Measurements from ENCODE around the gene LUZP1.
"Not testable (repeated sequence)": the region's sequence is repeated elsewhere in the genome, so short reads cannot be mapped to it uniquely, and the experiment has no call there.

Gene LUZP1

DNA sequence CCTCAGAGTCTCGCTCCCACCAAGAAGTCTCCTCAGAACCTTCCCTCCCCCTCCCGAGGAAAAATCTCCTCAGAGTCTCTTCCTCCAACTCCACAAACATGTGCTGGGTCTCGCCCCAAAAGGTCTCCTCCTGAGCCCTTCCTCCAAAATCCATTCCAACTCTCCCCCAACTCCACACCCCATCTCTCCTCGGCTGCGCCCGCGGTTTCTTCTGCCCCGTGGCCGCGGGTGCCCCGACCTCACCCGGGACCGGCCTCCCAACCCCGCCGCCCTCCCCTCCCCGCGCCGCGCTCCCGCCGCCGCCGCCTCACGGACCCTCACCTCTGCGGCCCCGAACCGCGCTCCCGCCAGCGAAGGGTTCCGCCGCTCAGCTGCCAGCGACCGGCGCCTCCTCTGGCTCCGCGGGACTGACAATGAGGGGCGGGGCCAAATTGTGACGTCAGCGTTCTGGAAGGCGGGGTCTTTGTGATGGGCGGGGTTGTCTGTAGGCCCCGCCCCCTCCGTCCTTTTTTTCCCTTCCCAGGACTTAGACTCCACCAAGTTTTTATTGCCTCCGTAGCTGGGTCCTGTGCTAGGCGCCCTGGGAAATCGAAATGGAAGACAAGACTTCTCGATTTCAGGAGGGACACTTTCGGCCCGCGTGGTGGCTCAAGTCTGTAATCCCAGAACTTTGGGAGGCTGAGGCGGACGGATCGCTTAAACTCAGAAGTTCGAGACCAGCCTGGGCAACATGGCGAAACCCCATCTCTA is at the start of gene LUZP1:
Gene LUZP1 (minus strand): TSS at position 412 of the 750 bp plus-strand sequence.
- DNase-seq, result peak; percentile 57

DNA sequence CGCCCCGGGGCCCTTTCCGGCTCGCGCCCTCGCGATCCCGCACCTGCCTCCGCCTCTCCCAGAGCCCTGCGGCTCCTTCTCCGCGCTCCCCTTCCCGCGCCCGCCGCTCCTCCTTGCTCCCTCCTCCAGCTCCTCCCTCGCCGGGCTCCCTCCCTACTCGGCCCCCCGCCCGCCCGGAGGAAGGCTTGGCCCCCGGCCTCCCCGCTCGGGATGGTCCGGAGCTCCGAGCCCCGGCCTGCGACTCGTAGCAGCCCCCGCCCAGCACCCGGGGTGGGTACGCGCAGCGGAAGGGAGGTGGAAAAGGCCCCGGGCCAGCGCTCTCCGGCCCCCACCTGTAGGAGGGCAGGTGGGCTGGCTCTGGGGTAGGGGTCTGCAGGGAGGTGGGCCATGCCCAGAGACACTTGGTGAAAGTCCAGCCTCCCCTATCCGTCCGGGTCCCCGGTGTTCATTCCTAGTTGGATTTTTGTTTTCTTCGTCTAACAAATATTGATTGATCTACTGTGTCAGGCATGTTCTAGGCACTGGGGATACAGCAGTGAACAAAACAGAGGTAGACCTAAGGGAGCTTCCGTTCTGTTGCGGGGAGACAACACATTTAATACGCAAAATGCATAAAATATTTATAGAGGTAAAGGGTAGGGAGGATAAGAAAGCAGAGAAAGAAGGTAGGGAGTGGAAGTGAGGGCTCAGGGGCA is 48.9 kb upstream of the LUZP1 start, which contains the start of gene HTR1D:
Gene HTR1D (minus strand): TSS at position 82 of the 695 bp plus-strand sequence. CDS start 23,283 bp downstream, outside the sequence.
- peak; percentile 6 for DNase-seq

DNA sequence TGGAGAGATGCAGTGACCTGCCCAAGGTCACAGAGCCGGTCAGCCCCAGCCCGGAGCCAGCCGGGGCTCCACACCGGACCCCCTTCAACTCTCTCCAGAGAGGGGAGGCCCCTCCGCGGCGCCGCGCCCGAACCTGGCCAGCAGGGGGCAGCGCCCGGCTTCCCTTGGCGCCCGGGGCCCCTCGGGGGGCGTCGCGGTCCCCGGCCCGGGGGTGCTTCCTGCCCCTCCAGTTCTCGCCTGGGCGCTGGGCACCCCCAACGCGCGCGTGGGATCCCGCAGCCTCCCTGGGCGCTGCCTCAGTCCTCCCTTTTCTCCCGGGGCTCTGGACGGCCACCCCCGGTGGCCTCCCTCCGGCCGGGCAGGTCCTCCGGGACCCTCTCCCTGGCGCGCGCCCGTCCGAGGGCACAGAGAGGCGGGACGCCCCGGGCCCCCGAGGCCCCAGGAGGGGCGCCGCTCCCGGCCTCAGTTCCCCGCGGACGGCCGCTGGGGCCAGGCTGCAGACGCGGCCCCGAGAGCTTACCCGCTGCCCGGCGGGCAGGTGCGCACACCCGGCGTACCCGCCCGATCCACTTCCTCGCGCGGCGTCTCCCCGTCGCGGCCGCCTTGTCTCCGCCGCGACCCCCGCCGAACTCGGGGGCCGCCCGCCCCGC is 48.2 kb upstream of the LUZP1 start:
- peak; percentile 23 for DNase-seq

DNA sequence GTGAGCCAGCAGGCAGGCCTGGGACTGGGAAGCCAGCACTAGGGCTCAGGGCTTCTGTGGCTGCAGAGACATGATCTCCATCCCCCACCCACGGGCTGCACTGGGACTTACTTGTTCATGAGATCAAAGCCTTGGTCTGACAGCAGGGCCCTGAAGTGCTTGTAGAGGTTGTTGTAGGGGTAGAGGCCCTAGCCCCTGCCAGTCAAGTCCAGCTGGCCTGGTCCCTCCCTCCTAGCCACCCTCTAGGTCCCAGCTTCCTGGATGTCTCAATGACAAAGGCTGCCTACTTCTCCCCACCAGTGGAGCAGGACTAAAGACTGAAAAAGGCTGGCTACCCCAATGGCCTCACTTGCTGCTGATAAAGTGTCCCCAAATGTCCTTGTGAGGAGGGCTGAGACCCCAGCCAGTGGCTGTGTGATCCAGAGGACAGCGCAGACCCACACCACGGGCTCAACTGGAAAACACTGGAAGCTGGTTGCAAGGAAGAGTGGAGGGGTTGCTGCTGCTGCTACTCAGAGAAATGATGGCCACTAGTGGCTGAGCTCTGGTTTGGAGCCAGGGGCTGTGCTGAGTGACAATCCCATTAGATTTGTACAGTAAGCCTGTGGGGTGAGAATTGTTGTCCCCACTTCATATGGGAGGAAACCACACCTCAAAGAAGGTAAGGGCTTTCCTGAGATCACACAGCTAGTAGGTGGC is 47.2 kb upstream of the LUZP1 start:
- DNase-seq, result no peak

DNA sequence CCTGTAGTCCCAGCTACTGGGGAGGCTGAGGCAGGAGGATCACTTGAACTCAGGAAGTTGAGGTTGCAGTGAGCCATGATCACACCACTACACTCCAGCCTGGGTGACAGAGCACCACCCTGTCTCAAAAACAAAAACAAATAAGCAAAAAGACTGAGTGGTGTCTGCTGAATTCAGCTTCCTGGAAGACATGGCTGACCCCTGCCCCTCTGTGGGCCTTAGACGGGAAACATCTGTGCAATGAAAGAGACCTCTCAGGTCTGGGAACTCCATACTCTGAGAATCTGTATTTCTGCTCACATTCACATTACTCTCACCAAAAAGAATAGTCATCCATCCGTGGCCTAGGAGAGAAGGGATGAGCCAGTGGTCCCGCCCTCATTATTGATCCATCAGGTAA is 46.6 kb upstream of the LUZP1 start:
- no peak for DNase-seq

DNA sequence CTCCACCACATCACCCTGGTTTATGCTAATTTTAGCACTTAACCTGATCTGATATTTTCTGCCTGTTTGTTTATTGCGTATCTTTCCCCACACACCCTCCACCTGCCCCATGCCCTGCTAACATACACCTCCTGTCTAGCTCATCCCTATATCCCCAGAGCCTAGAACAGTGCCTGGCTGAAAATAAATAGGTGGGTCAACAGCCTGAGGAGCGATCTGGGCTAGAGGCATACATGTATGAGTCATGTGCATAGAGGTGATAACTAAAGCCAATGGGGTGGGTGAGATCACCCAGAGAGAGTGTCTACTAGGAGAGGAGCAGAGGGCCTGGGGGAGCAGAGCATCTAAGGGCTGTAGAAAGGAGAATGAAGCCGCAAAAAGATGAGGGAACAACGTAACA is 46.0 kb upstream of the LUZP1 start:
- no peak for DNase-seq

DNA sequence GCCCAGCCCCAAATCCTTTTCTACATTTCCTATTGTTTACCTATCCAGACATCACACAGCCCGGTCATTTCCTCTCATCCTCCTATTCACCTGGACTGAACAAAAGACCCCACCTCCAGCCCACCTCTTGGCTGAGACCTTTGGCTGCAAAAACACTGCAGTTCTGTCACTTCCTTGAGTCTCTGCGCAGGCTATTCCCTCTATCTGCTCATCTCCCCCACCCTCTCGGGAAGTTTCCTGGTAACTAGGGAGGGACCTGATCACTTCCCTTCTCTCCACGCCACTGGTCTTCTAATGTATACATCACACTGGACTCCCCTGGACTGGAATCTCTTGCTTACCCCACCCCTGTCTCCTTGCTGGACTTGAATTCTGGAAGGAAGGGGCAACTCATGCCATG is 43.3 kb upstream of the LUZP1 start:
- no peak for DNase-seq

DNA sequence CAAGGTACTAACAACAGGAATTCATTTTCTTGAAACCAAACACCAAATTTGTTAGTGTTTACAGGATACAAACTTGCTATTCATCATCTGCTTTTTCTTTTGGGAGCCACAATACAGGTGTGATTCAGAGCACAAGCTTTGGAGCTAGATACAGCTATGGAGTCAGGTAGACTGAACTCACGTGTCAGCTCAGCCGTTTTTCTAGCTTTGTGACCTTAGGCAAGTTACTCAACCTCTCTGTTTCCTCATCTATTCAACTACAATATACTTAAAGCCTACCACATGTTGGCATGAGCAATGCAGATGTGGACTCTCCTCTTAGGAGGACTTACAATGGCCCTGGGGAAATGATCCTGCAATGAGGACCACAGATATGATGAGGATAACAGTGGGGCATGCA is 42.3 kb upstream of the LUZP1 start:
- DNase-seq, result no peak

DNA sequence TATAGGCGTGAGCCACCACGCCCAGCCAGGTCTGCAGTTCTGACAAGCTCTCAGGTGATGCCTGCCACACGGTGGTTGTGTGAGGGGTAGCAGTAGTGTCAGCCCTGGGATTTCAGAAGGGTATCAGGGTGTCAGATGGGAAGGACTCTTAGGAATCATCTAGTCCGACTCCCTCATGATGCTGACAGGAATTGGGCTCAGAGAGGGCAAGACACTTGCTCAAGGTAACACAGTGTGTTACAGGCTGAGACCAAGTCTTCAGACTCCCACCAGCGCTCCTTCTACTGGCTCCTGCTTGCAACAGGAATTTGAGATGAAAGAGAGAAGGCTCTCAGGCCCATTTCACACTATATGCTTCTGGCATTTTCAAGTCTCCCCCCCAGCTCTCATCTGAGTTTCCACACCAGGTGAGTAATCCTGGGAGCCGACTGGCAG is 41.7 kb upstream of the LUZP1 start:
- DNase-seq, result no peak

DNA sequence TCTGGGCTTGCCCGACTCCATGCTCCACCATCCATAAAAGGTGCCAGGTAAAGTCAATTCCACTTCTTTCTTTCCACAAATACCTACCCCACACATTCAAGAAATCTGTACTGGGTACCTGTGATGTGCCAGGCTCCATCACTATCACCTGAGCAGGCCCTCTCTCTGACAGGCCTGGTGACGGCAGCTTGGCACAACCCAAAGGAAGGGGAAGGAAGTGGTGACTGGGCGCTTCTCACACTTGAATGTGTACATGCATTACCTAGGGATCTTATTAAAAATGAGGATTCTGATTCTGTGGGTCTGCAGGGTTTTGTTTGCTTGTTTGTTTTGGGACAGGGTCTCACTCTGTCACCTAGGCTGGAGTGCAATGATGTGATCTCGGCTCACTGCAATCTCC is 41.1 kb upstream of the LUZP1 start:
- no peak for DNase-seq

DNA sequence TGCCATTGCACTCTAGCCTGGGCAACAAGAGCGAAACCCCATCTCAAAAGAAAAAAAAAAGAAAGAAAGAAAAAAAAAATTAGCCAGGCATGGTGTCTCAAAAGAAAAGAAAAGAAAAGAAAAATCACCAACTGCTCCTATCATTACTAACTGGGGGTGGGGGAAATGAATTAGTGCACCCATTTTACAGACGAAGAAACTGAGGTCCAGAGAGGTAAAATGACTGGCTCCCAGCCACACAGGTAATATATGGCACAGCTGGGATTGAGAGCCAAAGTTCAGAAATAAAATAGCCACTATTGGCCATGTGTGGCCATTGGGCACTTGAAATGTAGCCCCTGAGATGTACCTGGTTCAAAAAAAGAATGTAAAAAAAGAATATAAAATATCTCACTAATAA is 39.9 kb upstream of the LUZP1 start:
- DNase-seq, result no peak

DNA sequence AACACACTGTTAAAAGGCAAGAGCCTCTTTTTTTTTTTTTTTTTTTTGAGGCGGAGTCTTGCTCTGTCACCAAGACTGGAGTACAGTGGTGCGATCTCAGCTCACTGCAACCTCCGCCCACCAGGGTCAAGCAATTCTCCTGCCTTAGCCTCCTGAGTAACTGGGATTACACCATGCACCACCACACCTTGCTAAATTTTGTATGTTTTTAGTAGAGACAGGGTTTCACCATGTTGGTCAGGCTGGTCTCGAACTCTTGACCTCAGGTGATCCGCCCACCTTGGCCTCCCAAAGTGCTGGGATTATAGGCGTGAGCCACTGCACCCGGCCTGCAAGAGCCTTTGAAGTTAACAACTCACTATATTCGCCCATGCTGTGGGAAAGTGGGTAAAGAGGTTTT is 39.1 kb upstream of the LUZP1 start:
- not testable (repeated sequence) for DNase-seq

DNA sequence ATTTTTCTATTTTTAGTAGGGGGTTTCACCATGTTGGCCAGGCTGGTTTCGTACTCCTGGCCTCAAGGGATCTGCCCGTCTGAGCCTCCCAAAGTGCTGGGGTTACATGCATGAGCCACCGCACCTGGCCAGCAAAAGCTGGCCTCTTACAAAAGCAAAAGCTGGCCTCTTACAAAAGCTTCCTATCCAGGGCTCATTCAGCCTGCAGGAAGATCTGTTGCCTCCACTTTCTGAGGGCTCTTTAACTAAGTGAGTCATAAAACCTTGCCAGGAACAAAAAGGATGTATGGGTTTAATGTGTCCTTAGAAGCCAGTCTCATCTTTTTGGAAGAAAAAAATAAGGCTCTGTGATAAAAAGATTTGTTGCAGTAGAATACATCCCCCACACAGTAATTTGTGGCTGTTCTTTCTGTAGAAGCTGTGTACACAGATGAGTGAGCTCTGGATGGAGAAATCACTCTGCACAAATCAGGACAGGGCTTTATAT is 33.6 kb upstream of the LUZP1 start:
- DNase-seq, result no peak

DNA sequence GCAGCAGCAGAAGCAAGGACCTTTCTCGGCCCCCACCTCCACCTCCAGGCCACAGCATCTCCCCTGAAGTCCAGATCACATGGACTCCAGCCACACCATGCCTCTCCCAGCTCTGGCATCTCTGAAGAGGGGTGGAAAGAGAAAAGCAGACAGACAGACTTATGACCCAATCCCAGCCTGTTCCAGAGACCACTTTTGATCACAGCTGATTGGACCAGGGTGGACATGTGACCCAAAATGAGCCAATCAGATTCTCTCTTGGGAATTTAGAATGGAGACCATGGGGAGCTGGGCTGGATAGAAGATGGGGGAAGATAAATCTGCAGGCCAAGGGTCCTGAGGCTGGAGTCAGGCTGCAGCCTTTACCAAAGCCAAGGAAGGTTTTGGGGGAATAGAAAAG is 32.2 kb upstream of the LUZP1 start:
- DNase-seq, result no peak

DNA sequence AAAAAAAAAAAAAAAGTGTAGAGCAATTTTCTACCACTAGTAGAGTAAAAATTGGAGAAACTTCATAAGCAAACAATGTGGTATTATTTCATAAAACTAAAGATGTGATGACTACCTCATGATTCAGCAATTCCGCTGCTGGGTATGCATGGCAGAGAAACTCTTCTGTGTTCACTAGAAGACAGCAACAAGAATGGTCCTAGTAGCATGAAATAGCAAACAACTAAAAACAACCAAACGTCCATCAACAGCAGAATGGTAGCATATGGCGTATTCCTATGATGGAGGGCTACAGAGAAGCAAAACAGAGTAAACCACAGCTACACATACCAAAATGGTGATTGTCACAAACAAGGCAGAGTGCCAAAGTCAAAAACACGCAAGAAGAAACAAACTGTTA is 29.7 kb upstream of the LUZP1 start:
- DNase-seq, result no peak

DNA sequence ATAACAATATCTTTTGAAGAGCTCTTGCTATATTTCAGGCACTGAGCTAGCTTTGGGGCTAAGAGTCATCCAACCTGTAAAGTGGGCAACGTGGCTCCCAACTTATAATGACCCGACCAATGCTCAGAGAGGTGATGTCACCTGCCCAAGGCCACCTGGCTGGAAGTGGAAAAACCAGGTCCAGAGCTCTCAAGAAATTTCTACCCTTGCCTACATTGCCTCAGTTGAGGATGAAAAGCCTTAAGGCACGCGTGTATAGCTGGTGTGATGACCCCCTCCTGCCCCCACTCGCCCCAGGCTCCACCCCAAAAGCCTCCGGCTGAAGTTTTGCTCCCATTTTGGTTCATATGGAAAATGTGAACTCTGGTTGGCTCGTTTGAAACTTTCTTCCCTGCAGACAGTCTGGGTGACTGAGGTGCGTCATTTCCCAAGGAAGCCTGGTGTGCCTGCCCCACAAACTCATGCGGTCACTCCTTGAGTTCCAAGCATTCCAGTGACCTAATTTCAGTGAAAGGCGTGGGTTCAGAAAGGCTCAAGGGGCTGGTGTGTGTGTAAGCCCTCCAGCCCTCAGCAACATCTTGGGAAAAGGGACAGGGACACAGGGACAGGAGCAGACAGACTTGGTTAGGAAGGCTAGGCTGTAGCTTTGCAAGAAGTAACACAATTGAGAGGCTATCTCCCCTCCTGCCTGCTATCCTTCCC is 28.1 kb upstream of the LUZP1 start:
- no peak for DNase-seq

DNA sequence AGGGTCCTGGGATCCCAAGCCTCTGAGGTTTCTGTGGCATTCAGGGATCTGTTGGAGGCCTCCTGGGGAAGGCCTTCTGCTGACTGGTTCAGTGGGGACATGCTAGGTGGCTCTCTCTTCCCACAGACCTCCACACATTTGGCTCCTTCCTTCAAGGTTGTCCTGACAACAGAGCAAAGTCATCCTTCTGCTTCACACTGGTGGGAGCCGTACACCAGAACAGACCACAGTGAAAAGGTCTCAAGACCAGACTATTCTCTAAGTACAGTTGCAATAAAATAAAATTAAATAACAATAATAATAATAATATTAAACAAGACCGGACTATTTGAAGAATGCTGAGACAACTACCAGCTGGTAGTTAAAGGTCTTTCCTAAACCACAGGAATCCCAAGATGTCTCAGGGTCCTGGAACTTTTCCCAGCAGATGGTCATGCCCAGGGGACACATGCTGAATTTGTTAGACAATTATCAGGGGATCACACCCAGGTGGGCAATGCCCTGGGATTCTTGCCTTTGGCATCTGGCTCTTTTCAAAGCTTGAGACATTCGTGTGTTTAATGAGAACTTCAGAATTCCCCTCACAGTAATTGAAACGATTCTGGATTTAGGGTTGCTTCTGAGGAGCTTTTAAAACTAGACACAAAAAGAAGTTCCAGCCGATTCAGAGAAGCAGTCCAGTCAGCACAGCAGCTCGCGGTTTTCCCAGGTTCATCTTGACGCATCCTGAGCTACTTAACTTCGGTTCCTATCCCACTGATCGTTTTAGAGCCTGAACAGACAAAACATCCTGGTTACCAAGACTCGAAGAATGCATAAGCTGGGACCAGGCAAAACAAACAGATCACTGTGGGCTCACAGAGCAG is 25.7 kb upstream of the LUZP1 start:
- DNase-seq, result no peak

DNA sequence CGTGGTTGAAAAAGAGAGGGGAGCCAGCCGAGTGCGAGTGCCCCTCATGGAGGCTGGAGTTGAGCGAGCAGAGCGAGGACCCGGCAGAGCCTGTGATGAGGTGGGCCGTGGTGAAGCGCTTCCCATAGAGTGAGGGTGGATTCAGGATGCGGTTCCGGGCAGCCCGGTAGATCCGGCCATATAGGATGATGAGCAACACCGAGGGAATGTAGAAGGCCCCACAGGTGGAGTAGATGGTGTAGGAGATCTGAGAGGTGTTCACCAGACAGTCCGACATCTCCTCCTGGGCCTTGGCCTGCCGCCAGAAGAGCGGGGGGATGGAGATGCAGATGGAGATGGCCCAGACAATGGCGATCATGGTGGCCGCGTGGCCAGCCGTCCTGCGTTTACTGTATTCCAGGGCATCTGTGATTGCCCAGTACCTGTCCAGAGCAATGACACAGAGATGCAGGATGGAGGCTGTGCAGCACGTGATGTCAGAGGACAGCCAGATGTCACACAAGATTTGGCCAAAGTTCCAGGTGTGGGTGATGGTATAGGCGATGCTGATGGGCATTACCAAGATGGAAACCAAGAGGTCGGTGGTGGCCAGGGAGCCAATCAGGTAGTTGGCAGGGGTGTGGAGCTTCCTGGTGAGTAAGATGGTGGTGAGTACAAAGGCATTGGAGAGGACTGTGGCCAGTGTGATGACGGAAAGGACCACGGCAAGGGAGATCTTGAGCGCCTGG is 24.9 kb upstream of the LUZP1 start:
- DNase-seq, result no peak

DNA sequence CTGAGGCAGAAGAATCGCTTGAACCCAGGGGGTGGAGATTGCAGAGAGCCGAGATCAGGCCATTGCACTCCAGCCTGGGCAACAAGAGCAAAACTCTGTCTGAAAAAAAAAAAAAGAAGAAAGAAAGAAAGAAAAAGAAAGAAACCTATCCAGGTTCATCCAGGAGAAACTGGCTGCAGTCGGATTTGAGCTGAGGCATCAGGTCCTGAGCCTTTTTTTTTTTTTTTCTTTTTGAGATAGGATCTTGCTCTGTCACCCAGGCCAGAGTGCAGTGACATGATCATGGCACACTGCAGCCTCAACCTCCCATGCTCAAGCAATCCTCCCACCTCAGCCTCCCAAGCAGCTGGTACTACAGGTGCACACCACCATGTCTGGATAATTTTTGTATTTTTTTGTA is 22.5 kb upstream of the LUZP1 start:
- DNase-seq, result no peak

DNA sequence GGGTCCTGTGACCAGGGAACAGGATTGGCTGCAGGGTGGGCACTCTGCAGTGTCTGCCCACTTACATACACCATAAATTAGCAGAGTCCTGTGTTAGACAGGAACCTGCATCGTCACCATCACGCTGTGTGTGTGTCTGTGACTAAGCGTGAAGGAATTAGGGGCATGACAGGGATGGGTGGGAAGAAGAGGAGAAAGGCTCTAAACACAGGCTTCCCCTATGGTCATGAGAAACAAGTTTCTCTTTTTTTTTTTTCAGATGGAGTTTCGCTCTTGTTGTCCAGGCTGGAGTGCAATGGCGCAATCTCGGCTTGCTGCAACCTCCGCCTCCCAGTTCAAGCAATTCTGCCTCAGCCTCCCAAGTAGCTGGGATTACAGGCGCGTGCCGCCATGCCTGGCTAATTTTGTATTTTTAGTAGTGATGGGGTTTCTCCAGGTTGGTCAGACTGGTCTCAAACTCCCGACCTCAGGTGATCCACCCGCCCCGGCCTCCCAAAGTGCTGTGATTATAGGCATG is 20.3 kb upstream of the LUZP1 start:
- DNase-seq, result not testable (repeated sequence)

Data from NCI-H1105 treated with DMSO at 0.1 percent for 48 hours (cell line).